MCF 10A (cell line): ENCODE results near the gene RARG. TPM values are rescaled to one million over a fixed set of nuclear protein-coding genes. Genes with fewer than 3 reads are reported as not detected.

Experiments used
- BruUV-seq: library from RNA; stranded (reverse); fragments of 400-500 nt; replicated peaks from 2 replicates; lab custom pipeline; 2021; lab: Mats Ljungman, UMichigan
- CTCF ChIA-PET: fragments of 300-600 bp; sonication (Branson Sonifier 250); formaldehyde crosslinking; extraction: SDS; loops from one replicate; lab custom pipeline; 2021; ENCODE audit warnings: antibody characterized with exemption, inconsistent platforms; lab: Yijun Ruan, JAX
- POLR2A ChIA-PET: fragments of 300-600, 350-650 bp; sonication (Branson Sonifier 250); formaldehyde crosslinking; extraction: SDS; loops from one replicate; lab custom pipeline; 2020; ENCODE audit warnings: antibody characterized with exemption, inconsistent platforms; lab: Yijun Ruan, JAX
- DNase-seq: peaks from one replicate; pipeline ENCODE4 v3.0.0-alpha.2; 2018; ENCODE audit not compliant: unreplicated experiment
- H3K27ac Mint-ChIP-seq: one replicate; pipeline ENCODE4 v1.8.0; 2022; ENCODE audit warnings: mild to moderate bottlenecking, low read depth, mixed read lengths; ENCODE audit not compliant: unreplicated experiment
- H3K27me3 Mint-ChIP-seq: one replicate; pipeline ENCODE4 v1.8.0; 2022; ENCODE audit warnings: mixed read lengths; ENCODE audit not compliant: insufficient read depth, unreplicated experiment
- H3K36me3 Mint-ChIP-seq: one replicate; pipeline ENCODE4 v1.8.0; 2022; ENCODE audit warnings: mild to moderate bottlenecking, moderate library complexity, mixed read lengths; ENCODE audit not compliant: insufficient read depth, unreplicated experiment
- H3K4me1 Mint-ChIP-seq: one replicate; pipeline ENCODE4 v1.8.0; 2022; ENCODE audit warnings: mixed read lengths; ENCODE audit not compliant: insufficient read depth, unreplicated experiment
- H3K4me3 Mint-ChIP-seq: one replicate; pipeline ENCODE4 v1.8.0; 2022; ENCODE audit warnings: mild to moderate bottlenecking, moderate library complexity, mixed read lengths; ENCODE audit not compliant: unreplicated experiment
- H3K9me3 Mint-ChIP-seq: one replicate; pipeline ENCODE4 v1.8.0; 2022; ENCODE audit warnings: mixed read lengths; ENCODE audit not compliant: unreplicated experiment
- CTCF ChIP-seq: fragments of 200-600 bp; IDR thresholded peaks from one replicate; pipeline ENCODE4 v1.8.0; 2022; ENCODE audit warnings: antibody characterized with exemption, mild to moderate bottlenecking; ENCODE audit not compliant: unreplicated experiment
- intact Hi-C: fragments of 100-400 bp; cut with micrococcal nuclease; formaldehyde crosslinking; loops from 2 replicates; pipeline ENCODE4 v1.14.1; 2022
- total RNA-seq: library from RNA; stranded (reverse); gene quantifications from 2 replicates; pipeline ENCODE4 v1.2.3, GENCODE V29; 2022

The RARG gene
- total RNA-seq, 1 experiment from 2014 or later: 43.7 TPM

- Mint-ChIP-seq H3K27ac (no peak overlapping the region), H3K4me3 (peak overlapping the region; percentile 83), H3K27me3 (no peaks in the 10 kb centered on the region), H3K4me1 (peaks cover 55% of the 10 kb centered on the region), H3K36me3 (peaks cover 23% of the 10 kb centered on the region), H3K9me3 (no peaks in the 10 kb centered on the region)
- BruUV-seq: no TSS peak
- TF ChIP-seq CTCF: no peak
- POLR2A ChIA-PET: interaction anchor here (0.7 to 4.9 kb wide), 18 partner anchors 8 to 213 kb away, joined by 3 to 43 read pairs (median 4); partner anchors contain the start of genes AAAS, CSAD, EIF4B and ESPL1
- CTCF ChIA-PET: interaction anchor here (0.6 to 1.9 kb wide), 12 partner anchors 23 to 238 kb away, joined by 3 to 10 read pairs (median 4); a partner anchor contains a TSS
- intact Hi-C loops: no loop called here
- DNase-seq: peak; percentile 57
These were observed 12.6 kb downstream of the RARG start for GRCh38 chr12:53219292-53219955.

- POLR2A ChIA-PET: interaction anchor here (0.5 to 4.9 kb wide), 13 partner anchors 9 to 161 kb away, joined by 3 to 43 read pairs (median 4); partner anchors contain the start of genes CSAD, ESPL1, MYG1 and PFDN5
- intact Hi-C loops: no loop called here
- peak overlapping the region; percentile 7 for H3K27ac Mint-ChIP-seq
- H3K9me3 Mint-ChIP-seq: no peaks in the 10 kb centered on the region
- TF ChIP-seq CTCF: no peak
- peaks cover 23% of the 10 kb centered on the region for H3K36me3 Mint-ChIP-seq
- H3K4me1 Mint-ChIP-seq: peaks cover 48% of the 10 kb centered on the region
- H3K4me3 Mint-ChIP-seq: peak overlapping the region; percentile 83
- no peaks in the 10 kb centered on the region for H3K27me3 Mint-ChIP-seq
- CTCF ChIA-PET: interaction anchor here (0.6 to 9.3 kb wide), 13 partner anchors 33 to 238 kb away, joined by 3 to 275 read pairs (median 4); partner anchors contain the start of gene PFDN5
- no peak for DNase-seq
- no TSS peak for BruUV-seq
These were observed 13.3 kb downstream of the RARG start for GRCh38 chr12:53218551-53219291.

- no peak for TF ChIP-seq CTCF
- DNase-seq: no peak
- BruUV-seq: no TSS peak
- Mint-ChIP-seq H3K27ac (peak overlapping the region; percentile 7), H3K4me1 (peaks cover 51% of the 10 kb centered on the region), H3K36me3 (peaks cover 31% of the 10 kb centered on the region), H3K27me3 (no peaks in the 10 kb centered on the region), H3K9me3 (no peaks in the 10 kb centered on the region), H3K4me3 (peak overlapping the region; percentile 83)
- ChIA-PET CTCF (interaction anchor here (0.6 to 9.3 kb wide), 6 partner anchors 15 to 104 kb away, joined by 3 to 275 read pairs (median 4); partner anchors contain the start of gene PFDN5), POLR2A (interaction anchor here (0.5 to 4.9 kb wide), 4 partner anchors 10 to 161 kb away, joined by 3 to 43 read pairs (median 8); partner anchors contain the start of gene MYG1)
- intact Hi-C loops: no loop called here
These were observed 14.1 kb downstream of the RARG start for GRCh38 chr12:53217931-53218307.
